ENCODE data around the gene IFNGR2.

DNA sequence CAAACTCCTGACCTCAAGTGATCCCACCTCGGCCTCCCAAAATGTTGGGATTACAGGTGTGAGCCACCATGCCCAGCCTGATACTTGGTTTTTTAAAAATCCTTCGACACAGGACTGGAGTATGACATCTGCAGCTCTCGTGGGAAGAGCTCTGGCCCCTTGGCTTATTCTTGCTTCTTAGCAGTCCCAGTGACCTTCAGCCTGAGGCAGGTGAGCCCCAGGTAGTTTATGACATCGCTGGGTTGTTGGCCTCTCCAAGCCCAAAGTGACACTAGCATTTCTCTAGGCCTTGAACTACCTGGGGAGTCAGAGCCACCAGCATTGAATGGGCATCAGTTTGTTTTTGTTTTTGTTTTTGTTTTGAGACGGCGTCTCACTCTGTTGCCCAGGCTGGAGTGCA, 15.9 kb upstream of the IFNGR2 start:
- TF ChIP-seq POLR2A (IDR thresholded peaks at IDR 0.05; ENCODE audit: low read length) (no peak), GATA1 (IDR thresholded peaks at IDR 0.05; ENCODE audit: low read depth, low read length) (no peak)
